Stimulated activated CD4-positive, alpha-beta T cell treated with anti-CD3 and anti-CD28 coated beads, Interleukin-15, amount 100 ng/mL, for 48 hours (primary cell): ENCODE results near the gene OPRPN.

Source experiments
- DNase-seq, 2 donors: peaks; one replicate each; pipeline ENCODE4 v3.0.0-alpha.2; 2020; ENCODE audit warnings: low read depth in 2 of 2

Gene OPRPN

GRCh38 chr4:70397580-70397979 is at the start of gene OPRPN:
Gene OPRPN, plus strand, starts transcription at chr4:70397940. Its CDS starts 1,346 bp downstream, at chr4:70399286.
- DNase-seq = no peak

- DNase-seq = no peak
These were observed 41.6 kb upstream of the OPRPN start for GRCh38 chr4:70356185-70356584.

GRCh38 chr4:70359115-70359661 is 38.6 kb upstream of the OPRPN start:
- no peak for DNase-seq

- DNase-seq = no peak
These were observed 37.3 kb upstream of the OPRPN start, which contains the start of gene SMR3A for GRCh38 chr4:70360460-70360859. Gene SMR3A, plus strand, starts transcription at chr4:70360760. Its CDS starts 1,356 bp downstream, at chr4:70362116.

GRCh38 chr4:70364002-70364401 is 33.7 kb upstream of the OPRPN start:
- DNase-seq = no peak

- no peak for DNase-seq
These were observed 32.3 kb upstream of the OPRPN start for GRCh38 chr4:70365479-70365878.

GRCh38 chr4:70367813-70368212 is 29.9 kb upstream of the OPRPN start:
- no peak for DNase-seq

GRCh38 chr4:70371987-70372386 is 25.8 kb upstream of the OPRPN start:
- no peak for DNase-seq

- DNase-seq = no peak
These were observed 25.0 kb upstream of the OPRPN start for GRCh38 chr4:70372760-70373159.

- DNase-seq = no peak
These were observed 17.2 kb upstream of the OPRPN start for GRCh38 chr4:70380578-70380977.

- DNase-seq = no peak
These were observed 15.0 kb upstream of the OPRPN start, which contains the start of gene SMR3B for GRCh38 chr4:70382691-70383181. Gene SMR3B, plus strand, starts transcription at chr4:70383131. Its CDS starts 1,380 bp downstream, at chr4:70384511.

- DNase-seq = no peak
These were observed 5.5 kb upstream of the OPRPN start for GRCh38 chr4:70392057-70392776.

GRCh38 chr4:70399319-70399718 is 1.6 kb downstream of the OPRPN start:
- DNase-seq = no peak

- no peak for DNase-seq
These were observed 5.0 kb downstream of the OPRPN start for GRCh38 chr4:70402762-70403161.

GRCh38 chr4:70405765-70406164 is 8.0 kb downstream of the OPRPN start:
- no peak for DNase-seq

- DNase-seq = no peak
These were observed 27.6 kb downstream of the OPRPN start for GRCh38 chr4:70425306-70425705.

GRCh38 chr4:70426789-70427188 is 29.0 kb downstream of the OPRPN start:
- DNase-seq = no peak

- DNase-seq = no peak
These were observed 39.5 kb downstream of the OPRPN start for GRCh38 chr4:70437197-70437596.

- no peak for DNase-seq
These were observed 44.7 kb downstream of the OPRPN start for GRCh38 chr4:70442474-70442873.

- DNase-seq = no peak
These were observed 45.6 kb downstream of the OPRPN start for GRCh38 chr4:70443329-70443728.

- DNase-seq = no peak
These were observed 51.5 kb downstream of the OPRPN start for GRCh38 chr4:70449220-70449619.

- DNase-seq = no peak
These were observed 55.2 kb downstream of the OPRPN start for GRCh38 chr4:70452946-70453345.
